ENCODE data around the gene TPCN2.

TPCN2 gene

GRCh38 chr11:69040051-69040450 is 8.7 kb upstream of the TPCN2 start:
- Histone ChIP-seq H3K27ac (ENCODE audit: low read depth, low read length) (no peak overlapping the region), H3K4me3 (ENCODE audit: low read depth, low read length) (no peak overlapping the region), H3K9me3 (ENCODE audit: control insufficient read depth, insufficient read depth, low read depth, low read length) (no peaks in the 10 kb centered on the region), H3K27me3 (ENCODE audit: control insufficient read depth, insufficient read depth, low read length) (no peaks in the 10 kb centered on the region), H3K4me1 (ENCODE audit: control insufficient read depth, insufficient read depth, low read length) (peaks cover 37% of the 10 kb centered on the region), H3K9ac (ENCODE audit: low read length) (no peak overlapping the region), H3K36me3 (ENCODE audit: control insufficient read depth, insufficient read depth, low read length) (no peaks in the 10 kb centered on the region)

- no peak overlapping the region for H3K4me3 ChIP-seq (ENCODE audit: low read depth, low read length)
- H3K27ac ChIP-seq (ENCODE audit: low read depth, low read length) = peak overlapping the region; percentile 60; the same call in 1 of the 2 replicates
- H3K9me3 ChIP-seq (ENCODE audit: control insufficient read depth, insufficient read depth, low read depth, low read length) = no peaks in the 10 kb centered on the region
- no peaks in the 10 kb centered on the region for H3K27me3 ChIP-seq (ENCODE audit: control insufficient read depth, insufficient read depth, low read length)
- H3K36me3 ChIP-seq (ENCODE audit: control insufficient read depth, insufficient read depth, low read length) = no peaks in the 10 kb centered on the region
- no peak overlapping the region for H3K9ac ChIP-seq (ENCODE audit: low read length)
- peaks cover 32% of the 10 kb centered on the region for H3K4me1 ChIP-seq (ENCODE audit: control insufficient read depth, insufficient read depth, low read length)
Observed at GRCh38 chr11:69040581-69041260, 8.0 kb upstream of the TPCN2 start.

- H3K27ac ChIP-seq (ENCODE audit: low read depth, low read length) = no peak overlapping the region
Observed at GRCh38 chr11:69041516-69041915, 7.2 kb upstream of the TPCN2 start.

GRCh38 chr11:69044111-69045013 is 4.4 kb upstream of the TPCN2 start:
- Histone ChIP-seq H3K27me3 (ENCODE audit: control insufficient read depth, insufficient read depth, low read length) (no peaks in the 10 kb centered on the region), H3K27ac (ENCODE audit: low read depth, low read length) (peak overlapping the region; percentile 85; the same call in 1 of the 2 replicates), H3K4me1 (ENCODE audit: control insufficient read depth, insufficient read depth, low read length) (peaks cover 41% of the 10 kb centered on the region), H3K36me3 (ENCODE audit: control insufficient read depth, insufficient read depth, low read length) (no peaks in the 10 kb centered on the region), H3K9ac (ENCODE audit: low read length) (peak overlapping the region; percentile 63), H3K9me3 (ENCODE audit: control insufficient read depth, insufficient read depth, low read depth, low read length) (no peaks in the 10 kb centered on the region), H3K4me3 (ENCODE audit: low read depth, low read length) (peak overlapping the region; percentile 2; the same call in 1 of the 2 replicates)

More at GRCh38 chr11:69041516-69041915, 7.2 kb upstream of the TPCN2 start:
- Histone ChIP-seq H3K36me3 (ENCODE audit: control insufficient read depth, insufficient read depth, low read length) (no peaks in the 10 kb centered on the region), H3K9me3 (ENCODE audit: control insufficient read depth, insufficient read depth, low read depth, low read length) (no peaks in the 10 kb centered on the region), H3K27me3 (ENCODE audit: control insufficient read depth, insufficient read depth, low read length) (no peaks in the 10 kb centered on the region), H3K4me1 (ENCODE audit: control insufficient read depth, insufficient read depth, low read length) (peaks cover 32% of the 10 kb centered on the region), H3K9ac (ENCODE audit: low read length) (no peak overlapping the region), H3K4me3 (ENCODE audit: low read depth, low read length) (no peak overlapping the region)

GRCh38 chr11:69048031-69048693 is 570 bp upstream of the TPCN2 start:
- Histone ChIP-seq H3K36me3 (ENCODE audit: control insufficient read depth, insufficient read depth, low read length) (no peaks in the 10 kb centered on the region), H3K9ac (ENCODE audit: low read length) (peak overlapping the region; percentile 23), H3K4me3 (ENCODE audit: low read depth, low read length) (peak overlapping the region; percentile 34), H3K27ac (ENCODE audit: low read depth, low read length) (no peak overlapping the region), H3K9me3 (ENCODE audit: control insufficient read depth, insufficient read depth, low read depth, low read length) (no peaks in the 10 kb centered on the region), H3K4me1 (ENCODE audit: control insufficient read depth, insufficient read depth, low read length) (peaks cover 36% of the 10 kb centered on the region), H3K27me3 (ENCODE audit: control insufficient read depth, insufficient read depth, low read length) (no peaks in the 10 kb centered on the region)

GRCh38 chr11:69049490-69049867 is 747 bp downstream of the TPCN2 start:
- peaks cover 30% of the 10 kb centered on the region for H3K4me1 ChIP-seq (ENCODE audit: control insufficient read depth, insufficient read depth, low read length)
- peak overlapping the region; percentile 79; the same call in 1 of the 2 replicates for H3K27ac ChIP-seq (ENCODE audit: low read depth, low read length)
- peaks cover 12% of the 10 kb centered on the region for H3K36me3 ChIP-seq (ENCODE audit: control insufficient read depth, insufficient read depth, low read length)
- H3K4me3 ChIP-seq (ENCODE audit: low read depth, low read length) = peak overlapping the region; percentile 82
- peak overlapping the region; percentile 86 for H3K9ac ChIP-seq (ENCODE audit: low read length)
- no peaks in the 10 kb centered on the region for H3K9me3 ChIP-seq (ENCODE audit: control insufficient read depth, insufficient read depth, low read depth, low read length)
- no peaks in the 10 kb centered on the region for H3K27me3 ChIP-seq (ENCODE audit: control insufficient read depth, insufficient read depth, low read length)

- Histone ChIP-seq H3K9me3 (ENCODE audit: control insufficient read depth, insufficient read depth, low read depth, low read length) (no peaks in the 10 kb centered on the region), H3K4me1 (ENCODE audit: control insufficient read depth, insufficient read depth, low read length) (peaks cover 23% of the 10 kb centered on the region), H3K36me3 (ENCODE audit: control insufficient read depth, insufficient read depth, low read length) (peaks cover 25% of the 10 kb centered on the region), H3K9ac (ENCODE audit: low read length) (peak overlapping the region; percentile 15), H3K27ac (ENCODE audit: low read depth, low read length) (no peak overlapping the region), H3K4me3 (ENCODE audit: low read depth, low read length) (no peak overlapping the region), H3K27me3 (ENCODE audit: control insufficient read depth, insufficient read depth, low read length) (no peaks in the 10 kb centered on the region)
Observed at GRCh38 chr11:69050592-69051380, 2.1 kb downstream of the TPCN2 start.

GRCh38 chr11:69051381-69052342 is 2.9 kb downstream of the TPCN2 start:
- Histone ChIP-seq H3K9me3 (ENCODE audit: control insufficient read depth, insufficient read depth, low read depth, low read length) (no peaks in the 10 kb centered on the region), H3K27me3 (ENCODE audit: control insufficient read depth, insufficient read depth, low read length) (no peaks in the 10 kb centered on the region), H3K27ac (ENCODE audit: low read depth, low read length) (no peak overlapping the region; the same call in 1 of the 2 replicates), H3K4me1 (ENCODE audit: control insufficient read depth, insufficient read depth, low read length) (peaks cover 23% of the 10 kb centered on the region), H3K9ac (ENCODE audit: low read length) (peak overlapping the region; percentile 27), H3K4me3 (ENCODE audit: low read depth, low read length) (no peak overlapping the region), H3K36me3 (ENCODE audit: control insufficient read depth, insufficient read depth, low read length) (peaks cover 28% of the 10 kb centered on the region)

- Histone ChIP-seq H3K9me3 (ENCODE audit: control insufficient read depth, insufficient read depth, low read depth, low read length) (no peaks in the 10 kb centered on the region), H3K9ac (ENCODE audit: low read length) (no peak overlapping the region), H3K4me3 (ENCODE audit: low read depth, low read length) (no peak overlapping the region), H3K27ac (ENCODE audit: low read depth, low read length) (peak overlapping the region; percentile 22; the same call in 1 of the 2 replicates), H3K36me3 (ENCODE audit: control insufficient read depth, insufficient read depth, low read length) (peaks cover 34% of the 10 kb centered on the region), H3K27me3 (ENCODE audit: control insufficient read depth, insufficient read depth, low read length) (no peaks in the 10 kb centered on the region), H3K4me1 (ENCODE audit: control insufficient read depth, insufficient read depth, low read length) (peaks cover 23% of the 10 kb centered on the region)
Observed at GRCh38 chr11:69052343-69053168, 3.8 kb downstream of the TPCN2 start.
